Stimulated activated CD4-positive, alpha-beta T cell treated with anti-CD3 and anti-CD28 coated beads, Interleukin-1b, Interleukin-23, amount 100 ng/mL, for 48 hours (primary cell): ENCODE data around the gene TSPAN11.
"Not testable (repeated sequence)": the region's sequence is repeated elsewhere in the genome, so short reads cannot be mapped to it uniquely, and the experiment has no call there.

ENCODE experiments used
- DNase-seq: peaks from one replicate; pipeline ENCODE4 v3.0.0-alpha.2; 2020

The TSPAN11 gene

DNA sequence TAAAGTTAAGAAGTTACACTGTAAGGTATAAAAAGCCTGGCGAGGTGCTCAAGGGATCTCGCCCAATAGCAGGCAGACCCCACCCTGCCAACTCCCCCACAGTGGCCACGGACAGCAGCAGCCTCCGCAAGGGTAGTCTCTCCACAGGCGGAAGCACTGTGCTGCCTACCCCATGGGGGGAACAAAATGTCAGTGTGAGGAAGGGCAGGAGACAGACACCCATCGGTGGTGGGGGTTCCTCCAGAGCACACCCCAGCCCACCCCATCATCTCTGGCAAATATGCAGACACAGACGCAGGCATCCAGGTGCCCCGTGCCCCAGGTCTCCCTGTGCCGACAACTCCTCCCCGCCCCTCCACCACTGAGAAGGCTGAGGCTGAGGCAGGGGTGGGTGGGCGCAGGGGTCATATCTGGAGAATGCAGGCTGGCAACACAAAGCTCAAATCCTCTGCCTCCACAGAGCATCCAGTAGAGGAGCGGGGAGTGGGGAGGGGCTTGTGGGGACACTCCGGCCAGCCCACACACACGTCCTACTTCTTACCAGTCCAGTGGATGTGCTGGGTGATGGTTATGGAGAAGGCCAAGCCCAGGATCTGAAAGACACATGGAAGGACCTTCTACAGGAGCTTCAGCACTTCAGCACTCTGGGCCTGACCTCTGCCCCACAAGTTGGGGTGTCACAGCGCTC is 78.9 kb downstream of the TSPAN11 start:
- DNase-seq, result no peak

DNA sequence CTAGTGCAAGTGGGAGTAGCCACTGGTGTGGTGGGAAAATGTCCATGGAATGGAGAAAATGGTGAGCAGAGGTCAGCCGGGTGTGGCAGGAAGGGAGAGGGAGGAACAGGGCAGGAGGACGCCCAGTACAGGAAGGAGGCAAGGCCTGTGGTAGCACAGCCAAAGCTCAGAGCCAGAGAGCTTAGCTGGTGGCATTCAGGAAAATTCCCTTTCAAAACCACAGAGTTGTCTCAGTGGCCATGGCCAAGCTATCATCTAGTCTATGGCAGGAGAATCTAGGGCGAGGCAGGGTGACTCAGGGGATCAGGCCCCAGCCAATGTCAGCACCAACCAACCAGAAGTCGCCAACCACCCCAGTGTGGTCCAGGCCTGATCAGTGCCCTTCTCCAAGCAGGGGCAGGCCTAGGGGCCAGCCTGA is 79.4 kb downstream of the TSPAN11 start:
- DNase-seq, result no peak

DNA sequence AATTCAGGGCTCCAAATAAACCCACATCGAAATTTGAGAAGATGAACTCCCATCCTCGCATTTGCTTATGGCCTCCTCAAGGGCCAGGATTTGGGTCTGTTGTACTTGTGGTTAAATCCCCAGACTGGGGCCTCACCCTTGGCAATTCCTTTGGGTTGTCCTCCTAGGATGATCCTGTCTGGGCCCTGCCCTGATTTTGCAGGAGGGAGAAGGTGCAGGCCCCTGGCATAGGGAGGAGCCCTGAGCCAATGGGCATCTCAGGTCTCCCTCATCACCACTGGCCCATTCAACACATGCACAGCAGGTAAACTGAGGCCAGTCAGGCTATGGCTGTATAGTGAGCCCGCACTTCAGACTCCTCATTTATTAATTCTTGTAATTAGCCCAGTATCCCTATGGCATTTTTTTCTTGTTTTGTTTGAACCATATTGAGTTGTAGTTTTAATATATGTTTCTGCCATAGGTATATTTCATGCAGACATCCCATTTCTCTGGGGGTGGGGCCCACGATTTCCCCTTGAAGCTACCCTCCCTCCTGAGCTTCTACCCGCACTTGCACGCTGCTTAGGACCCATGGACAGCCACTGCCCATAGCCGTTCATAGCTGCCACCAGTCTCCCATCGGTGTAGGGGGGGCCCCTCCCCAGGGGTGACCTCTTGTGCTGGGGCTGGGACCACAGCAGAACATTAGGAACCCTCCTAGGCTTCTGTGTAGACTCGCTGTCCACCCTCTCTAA is 80.0 kb downstream of the TSPAN11 start:
- no peak for DNase-seq

DNA sequence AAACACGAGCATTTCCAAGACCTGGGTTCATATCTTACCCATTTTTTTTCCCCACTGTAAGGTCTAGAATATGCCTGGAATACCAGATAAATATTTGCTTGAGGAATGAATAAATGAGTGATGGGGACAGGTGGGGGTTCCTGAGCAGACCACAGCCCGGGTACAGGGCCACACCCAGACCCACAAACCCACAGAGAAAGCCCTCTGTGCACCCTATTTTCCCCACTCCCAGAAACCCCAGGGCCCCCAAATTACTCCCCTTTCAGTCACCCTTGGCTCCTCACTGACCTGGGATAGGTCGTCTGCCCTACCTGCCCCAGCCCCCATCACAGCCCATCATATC is 80.6 kb downstream of the TSPAN11 start:
- DNase-seq, result no peak

DNA sequence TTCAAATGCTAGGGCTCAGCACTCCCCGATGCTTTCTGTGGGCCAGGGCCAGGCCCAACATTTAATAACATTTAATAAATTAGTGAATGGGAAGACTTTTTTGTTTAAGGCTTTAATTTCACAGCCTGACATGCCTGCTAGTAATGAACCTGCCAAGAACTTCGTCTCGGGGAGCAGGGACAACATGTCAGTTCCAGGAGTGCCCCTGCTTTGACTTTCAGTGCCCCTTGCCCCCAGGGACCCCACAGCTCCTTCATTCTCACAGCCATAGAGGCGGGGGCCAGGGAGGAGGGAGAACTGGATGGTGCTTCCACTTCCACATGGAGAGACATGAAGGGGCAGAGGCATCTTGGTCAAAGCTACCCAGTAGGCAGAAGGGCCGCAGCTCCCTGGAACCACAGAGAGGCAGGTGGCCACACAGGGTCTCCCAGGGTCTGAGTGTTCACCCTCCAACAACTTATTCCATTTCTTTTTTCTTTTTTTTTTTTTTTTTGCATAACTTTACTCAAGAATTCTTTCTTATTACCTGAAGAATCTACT is 81.2 kb downstream of the TSPAN11 start:
- no peak for DNase-seq

DNA sequence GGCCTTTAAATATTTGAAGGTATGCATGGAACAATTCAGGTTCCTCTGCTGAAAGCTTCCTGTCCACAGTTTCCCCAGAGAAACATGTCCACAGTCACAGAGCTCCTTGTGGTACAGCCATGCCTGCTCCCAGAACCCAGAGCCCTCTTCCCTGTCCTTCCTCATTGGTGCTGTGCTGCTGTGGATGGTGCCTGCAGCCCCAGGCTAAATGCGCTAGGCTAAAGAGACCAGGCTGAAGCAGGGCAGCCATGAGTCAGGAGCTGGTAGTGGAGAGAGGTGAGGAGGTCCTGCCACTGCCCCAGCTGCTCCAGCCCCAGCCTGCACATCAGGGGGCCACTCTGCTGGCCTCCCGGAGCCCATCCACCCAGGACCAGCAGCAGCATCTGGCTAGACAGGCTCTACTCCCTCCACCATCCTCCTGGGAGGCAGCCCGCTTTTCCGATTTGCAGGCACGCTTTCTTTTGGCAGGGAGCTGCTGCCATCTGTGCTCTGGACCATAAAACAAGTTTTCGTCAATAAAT is 81.8 kb downstream of the TSPAN11 start:
- DNase-seq, result no peak

DNA sequence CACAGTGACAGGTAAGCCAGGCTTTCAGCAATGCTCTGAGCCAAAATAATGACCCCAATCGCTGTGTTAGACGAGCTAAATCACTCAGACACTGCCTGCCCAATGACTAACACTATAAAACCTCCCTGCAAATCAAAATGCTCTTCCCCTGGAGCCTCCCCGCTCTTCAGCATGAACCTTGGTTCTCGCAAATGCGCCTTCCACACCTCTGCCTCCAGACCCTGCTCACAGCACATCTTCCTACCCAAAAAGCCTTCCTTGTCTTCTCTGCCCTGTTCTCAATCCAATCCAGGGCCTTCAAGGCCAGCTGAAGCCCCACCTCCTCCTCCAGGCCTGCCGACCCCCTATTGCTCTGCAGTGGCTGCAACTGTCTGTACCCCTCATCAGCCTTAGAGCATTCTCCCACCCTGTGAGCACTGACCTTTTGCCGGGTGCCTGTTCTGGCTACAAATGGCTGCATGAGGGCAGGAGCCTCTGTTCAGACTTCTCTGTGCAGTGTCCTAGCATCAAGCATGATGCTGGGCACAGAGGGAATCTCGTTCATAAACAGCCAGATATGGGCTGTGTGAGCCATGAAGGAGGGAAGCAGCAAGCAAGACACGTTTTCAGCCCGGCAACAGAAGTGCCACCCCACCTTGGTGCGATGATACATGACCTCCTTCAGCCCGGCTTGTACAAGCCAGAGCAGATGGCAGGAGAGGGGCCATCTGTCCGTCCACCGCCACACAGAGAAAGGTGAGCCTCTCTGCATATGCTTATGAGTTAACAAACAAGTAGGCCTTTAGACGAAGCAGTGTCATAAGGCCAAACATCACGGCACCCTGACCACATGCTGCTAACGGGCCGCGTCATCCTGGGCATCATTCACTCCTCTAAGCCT is 82.7 kb downstream of the TSPAN11 start:
- DNase-seq, result no peak

DNA sequence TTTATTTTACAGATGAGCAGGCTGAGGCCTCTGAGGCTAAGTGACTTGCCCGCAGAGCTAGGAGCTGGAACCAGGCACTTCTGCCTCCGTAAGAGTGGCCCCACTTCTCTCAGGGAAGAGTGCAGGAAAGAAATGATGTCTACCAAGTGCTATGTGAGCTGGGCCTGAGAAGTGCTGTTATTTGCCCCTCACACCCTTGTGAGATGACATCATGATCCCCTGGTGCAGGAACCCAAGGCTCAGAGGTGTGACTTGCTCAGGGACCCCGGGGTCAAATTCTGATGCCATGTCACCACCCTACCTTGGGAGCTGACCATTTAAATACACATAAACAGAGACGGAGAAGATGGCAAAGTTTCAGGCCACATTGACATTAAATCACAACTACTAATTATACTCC is 83.4 kb downstream of the TSPAN11 start:
- DNase-seq, result no peak

DNA sequence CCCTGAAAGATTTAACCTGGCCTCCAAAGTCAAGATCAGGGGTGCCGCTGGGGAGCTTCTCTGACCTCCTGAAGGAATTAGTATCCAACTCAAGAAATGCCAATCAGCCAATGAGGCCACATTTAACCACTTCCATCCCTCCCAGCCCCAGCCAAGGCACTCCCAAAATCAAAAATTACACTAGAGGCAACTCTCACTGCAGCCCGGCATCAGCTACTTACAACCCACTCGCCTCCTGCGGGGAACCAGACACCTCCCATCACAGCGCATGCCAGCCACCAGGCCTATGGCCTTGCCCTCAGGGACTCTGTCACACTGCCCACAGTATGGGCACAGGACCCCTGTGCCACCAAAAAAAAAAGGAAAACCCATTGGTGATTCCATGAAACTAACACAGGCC is 84.8 kb downstream of the TSPAN11 start:
- DNase-seq, result no peak

DNA sequence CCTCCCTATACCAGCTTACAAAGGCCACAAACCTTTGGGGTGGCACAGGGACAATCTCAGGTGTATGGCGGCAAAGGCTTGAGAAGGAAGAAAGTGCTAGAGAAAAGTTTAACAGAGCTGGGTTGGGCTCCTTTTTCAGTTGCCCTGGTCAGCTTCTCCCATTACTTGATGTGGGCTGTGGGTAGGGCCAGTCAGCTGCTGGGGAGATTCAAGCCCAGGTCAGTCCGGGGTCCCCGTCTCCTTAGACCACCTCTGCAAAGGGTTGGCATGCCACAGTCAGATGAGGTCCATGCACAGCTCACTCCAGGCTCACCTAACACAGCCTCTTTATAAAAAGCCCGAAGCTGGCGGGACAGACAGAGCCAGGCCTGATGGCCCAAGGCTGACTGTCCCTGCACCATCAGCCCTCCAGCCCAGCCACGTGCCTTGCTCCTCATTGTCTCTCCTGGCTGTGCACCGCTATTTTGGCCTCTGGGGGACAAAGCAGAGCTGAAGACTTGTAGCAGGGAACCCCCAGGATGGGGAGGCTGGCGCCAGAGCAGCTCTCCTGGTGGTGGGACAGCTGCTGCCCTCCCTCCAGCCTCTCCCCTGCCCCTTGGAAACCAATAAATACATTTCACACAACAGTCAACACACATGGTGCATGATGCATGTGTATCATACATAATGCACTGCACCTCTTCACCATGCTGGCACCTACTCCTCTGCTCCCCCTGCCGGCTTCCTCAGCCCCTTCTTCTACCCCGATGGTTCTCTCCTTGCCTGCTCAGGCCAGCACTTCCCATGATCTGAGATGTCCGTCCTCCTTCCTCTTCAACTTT is 85.4 kb downstream of the TSPAN11 start:
- DNase-seq, result no peak

DNA sequence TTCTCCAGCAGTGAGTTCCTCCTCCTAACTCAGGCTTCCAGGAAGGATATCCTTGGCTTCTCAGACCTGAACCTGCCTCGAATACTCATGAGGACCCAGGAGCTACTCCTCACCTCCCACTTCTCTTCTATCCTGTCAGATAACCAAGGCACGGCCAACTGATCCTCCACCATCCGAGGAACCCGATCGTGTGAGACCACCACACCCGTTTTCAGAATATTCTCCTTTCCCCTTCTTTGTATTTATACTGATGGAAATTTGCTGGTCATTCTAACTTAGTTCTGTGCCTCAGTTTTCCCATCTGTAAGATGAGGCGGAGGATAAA is 86.0 kb downstream of the TSPAN11 start:
- DNase-seq, result not testable (repeated sequence)

DNA sequence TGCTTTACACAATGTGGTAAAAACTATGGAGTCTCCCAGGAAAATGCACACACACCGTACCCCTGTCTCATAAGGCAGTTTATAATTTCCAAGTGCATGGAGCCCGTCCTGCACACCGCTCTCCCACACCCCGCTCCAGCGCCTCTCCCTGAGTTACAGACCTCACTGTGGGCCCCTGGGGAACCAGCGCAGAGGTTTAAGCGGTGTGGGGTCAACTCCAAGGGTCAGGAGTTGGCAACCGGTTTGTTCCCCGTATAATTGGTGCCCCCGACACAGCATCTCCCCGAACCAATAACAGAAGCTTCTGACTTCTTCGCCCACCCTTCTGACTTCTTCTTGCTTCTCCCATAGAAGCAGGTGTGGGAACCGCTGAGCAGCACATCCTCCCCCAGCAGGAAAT is 88.7 kb downstream of the TSPAN11 start:
- no peak for DNase-seq

DNA sequence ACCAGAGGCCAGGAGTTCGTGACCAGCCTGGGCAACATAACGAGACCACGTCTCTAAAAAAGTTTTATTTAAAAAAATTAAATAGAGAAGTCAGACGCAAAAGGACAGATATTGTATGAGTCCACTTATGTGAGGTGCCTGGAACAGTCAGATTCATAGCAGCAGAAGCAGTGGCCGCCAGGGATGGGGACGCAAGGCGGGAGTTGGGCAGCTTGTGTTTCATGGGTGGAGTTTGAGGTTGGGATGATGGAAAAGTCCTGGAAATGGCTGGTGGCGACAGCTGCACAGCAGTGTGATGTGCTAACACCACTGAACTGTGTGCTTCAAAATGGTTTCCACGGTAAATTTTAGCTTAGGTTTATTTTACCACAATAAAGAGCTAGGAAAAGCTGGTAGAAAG is 89.5 kb downstream of the TSPAN11 start:
- DNase-seq, result no peak

DNA sequence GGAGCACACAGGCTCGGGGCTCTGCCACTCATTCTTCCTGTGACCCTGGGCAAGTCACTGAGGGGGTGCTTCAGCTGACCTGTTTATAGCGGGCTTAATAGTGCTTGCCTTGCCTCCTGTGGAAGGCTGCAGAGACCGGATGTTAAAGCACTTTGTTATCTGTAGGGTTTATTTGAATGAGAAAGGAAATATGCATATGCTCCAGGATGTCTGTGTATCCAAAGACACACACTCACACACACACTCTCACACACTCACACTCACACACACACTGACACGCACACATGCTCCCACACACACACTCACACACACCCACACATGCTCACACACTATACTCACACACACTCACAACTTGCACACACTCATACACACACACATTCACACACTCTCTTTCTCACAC is 91.0 kb downstream of the TSPAN11 start:
- DNase-seq, result no peak

DNA sequence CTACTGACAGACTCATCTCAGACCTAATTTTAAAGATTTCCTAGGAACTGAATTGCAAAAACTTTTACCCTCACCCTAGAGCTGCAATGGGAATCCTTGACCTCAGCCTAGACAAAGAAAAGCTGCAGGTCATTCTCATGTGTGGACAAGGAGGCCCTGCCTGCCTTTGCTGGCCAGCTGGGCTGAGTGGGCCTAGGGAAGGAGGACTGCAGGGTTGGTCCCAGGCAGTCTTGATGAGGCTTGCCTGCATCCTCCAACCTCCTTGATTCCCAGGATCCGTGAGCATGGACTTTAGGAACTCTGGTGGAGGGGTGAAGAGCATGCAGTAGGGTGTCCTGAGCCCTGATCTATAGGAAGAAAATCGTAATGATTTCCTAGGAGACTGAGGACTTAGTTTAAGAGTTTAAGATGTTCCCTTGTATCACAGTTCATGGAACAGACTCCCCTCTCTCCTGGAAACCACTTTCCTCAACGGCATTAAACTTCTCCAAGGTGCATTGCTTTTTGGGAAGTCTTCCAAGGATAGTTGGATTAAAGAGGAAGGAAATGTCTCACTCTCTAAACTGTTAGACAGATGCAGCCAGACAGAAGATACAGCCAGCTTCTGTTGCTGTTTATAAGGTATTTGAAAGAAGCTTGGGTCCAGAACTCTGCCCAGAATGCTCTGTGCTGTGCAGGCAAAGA is 91.7 kb downstream of the TSPAN11 start:
- no peak for DNase-seq

DNA sequence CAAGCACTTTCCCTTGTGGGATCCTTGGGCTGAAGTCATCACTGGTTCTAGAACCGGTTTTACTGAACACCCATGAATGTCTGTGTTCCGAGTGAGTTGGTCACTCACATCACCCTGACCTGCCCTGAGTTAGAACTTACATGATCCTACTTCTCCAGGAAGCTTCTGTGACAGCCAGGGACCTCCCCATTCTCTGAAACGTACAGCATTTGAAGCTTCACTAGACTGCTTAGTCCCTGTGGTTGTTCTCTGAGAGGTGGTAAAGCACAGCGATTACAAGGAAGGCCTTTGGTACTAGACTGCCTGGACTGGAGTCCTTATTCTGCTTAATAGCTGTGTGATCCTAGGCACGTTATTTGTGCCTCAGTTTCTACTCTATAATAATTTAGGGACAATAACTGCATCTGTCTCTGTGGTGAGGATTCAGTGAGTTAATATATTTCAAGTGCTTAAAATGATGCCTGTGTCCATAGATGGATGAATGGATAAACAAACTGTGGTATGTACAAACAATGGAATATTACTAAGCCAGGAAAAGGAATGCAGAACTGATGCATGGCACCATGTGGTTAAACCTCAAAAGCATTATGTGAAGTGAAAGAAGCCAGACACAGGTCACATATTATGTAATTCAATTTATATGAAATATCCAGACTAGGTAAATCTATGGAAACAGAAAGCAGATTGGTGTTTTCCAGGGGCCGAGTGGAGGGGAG is 92.4 kb downstream of the TSPAN11 start:
- no peak for DNase-seq

DNA sequence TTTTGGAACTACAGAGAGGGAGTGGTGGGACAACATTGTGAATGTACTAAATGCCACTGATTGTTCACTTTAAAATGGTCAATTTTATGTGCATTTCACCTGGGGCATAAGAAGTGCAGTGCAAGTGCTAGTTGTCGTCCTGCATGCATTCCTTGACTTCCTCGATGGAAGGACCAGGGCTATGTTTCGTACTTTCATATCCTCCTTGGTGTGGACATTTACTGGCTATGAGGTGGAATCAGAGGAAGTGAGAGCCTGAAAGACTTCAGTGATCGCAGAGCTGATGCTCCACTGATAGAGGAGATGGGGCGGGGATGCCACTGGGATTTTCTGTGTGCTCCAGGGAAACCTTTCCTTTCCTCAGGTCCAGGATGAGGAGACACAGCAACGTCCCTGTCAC is 93.0 kb downstream of the TSPAN11 start:
- no peak for DNase-seq

DNA sequence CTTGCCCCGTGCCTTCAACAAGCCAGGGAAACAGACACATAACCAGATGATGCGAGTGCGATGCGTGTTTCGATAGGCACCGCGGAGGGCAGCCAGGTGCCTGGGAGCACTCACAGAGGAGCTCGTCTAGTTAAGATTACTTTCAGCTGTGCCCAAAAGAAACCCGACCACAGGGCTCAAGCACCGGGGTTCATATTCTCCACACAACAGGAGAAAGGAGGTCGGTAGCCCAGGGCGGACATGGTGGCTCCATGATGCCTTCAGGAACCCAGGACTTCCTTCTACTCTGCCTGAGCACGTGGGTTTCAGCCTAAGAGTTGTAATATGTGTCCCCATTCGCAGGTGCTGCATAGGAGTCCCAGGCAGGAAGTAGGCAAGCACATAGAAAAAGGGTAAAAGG is 93.4 kb downstream of the TSPAN11 start:
- DNase-seq, result no peak

DNA sequence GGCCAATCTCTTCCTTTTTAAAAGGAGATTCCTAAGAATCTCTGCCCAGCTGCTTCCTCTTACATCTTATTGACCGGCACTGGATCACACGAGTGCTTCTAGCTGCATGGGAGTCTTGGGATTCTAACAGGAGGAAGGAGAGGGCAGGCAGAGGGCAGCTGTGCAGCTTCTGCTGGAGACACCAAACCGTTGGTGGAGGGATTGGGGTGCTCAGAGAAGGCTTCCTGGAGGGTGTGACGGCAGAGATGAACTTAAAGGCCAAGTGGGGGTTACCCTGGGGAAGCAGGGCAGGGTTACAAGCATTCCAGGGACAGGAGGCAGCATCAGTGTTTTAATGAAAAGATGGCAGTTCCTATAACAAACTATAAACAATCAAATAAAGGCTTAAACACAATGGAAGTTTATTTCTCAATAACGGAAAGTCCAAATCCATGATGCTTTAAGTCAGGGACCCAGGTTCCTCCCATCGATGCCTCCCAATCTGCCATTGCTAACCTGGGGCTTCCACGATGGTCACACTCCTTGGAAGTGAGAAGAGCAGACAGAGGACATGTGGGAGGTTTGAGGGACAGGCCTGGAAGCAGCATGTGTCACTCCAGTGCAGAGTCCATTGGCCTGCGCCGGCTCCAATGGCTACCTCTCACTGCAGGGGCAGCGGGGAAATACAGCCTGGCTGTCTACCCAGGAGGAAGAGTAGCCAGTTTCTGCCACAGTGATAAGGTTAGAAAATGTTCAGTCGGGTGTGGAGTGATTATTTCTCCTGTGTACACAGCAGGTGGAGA is 94.0 kb downstream of the TSPAN11 start:
- DNase-seq, result no peak

DNA sequence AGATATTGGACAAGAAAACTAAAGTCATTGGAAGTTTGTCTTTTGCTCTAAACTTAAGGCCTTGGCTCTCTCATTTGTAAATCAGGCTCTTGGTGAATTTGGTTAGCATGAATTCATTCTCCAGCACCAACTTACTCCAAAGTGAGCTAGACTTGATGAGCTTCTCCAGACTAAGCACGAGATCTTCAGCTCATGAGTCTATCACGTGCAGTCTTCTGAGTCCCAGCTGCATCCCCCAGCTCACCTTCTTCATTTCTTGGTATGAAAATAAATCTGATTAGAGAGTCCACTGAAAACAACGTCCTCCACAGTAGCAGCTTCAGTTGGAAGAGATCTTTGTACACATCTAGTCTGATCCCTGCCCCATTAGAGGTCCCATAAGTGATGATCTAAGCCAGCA is 94.6 kb downstream of the TSPAN11 start:
- no peak for DNase-seq
